Neural crest cell (in vitro differentiated cells): ENCODE measurements around the gene OR4F15. TPM values are rescaled to one million over a fixed set of nuclear protein-coding genes. Genes with fewer than 3 reads are reported as not detected.

ENCODE experiments used
- DNase-seq: peaks from one replicate; pipeline ENCODE4 v3.0.0; 2021; ENCODE audit warnings: low read depth, mixed read lengths, low spot score
- H3K27ac Mint-ChIP-seq: one replicate; pipeline ENCODE4 v1.8.0; 2021; ENCODE audit warnings: mild to moderate bottlenecking, mixed read lengths; ENCODE audit not compliant: unreplicated experiment
- H3K27me3 Mint-ChIP-seq: 2 replicates; pipeline ENCODE4 v1.8.0; 2021; ENCODE audit warnings: low read depth, mild to moderate bottlenecking, mixed read lengths
- H3K36me3 Mint-ChIP-seq: 2 replicates; pipeline ENCODE4 v1.8.0; 2021; ENCODE audit warnings: low read depth, mild to moderate bottlenecking, mixed read lengths
- H3K4me1 Mint-ChIP-seq: 2 replicates; pipeline ENCODE4 v1.8.0; 2021; ENCODE audit warnings: mixed read lengths
- H3K4me3 Mint-ChIP-seq: one replicate; pipeline ENCODE4 v1.8.0; 2021; ENCODE audit warnings: mild to moderate bottlenecking, mixed read lengths
- H3K9me3 Mint-ChIP-seq: 2 replicates; pipeline ENCODE4 v1.8.0; 2021; ENCODE audit warnings: mixed read lengths
- CTCF ChIP-seq: fragments of 200-600 bp; sonication (generic); conservative IDR thresholded peaks from 2 replicates; pipeline ENCODE4 v1.5.0; 2021; ENCODE audit warnings: antibody characterized with exemption, mild to moderate bottlenecking
- total RNA-seq: library from RNA; stranded (reverse); gene quantifications from 2 replicates; pipeline ENCODE4 v1.2.1, GENCODE V29; 2021

The OR4F15 gene
- total RNA-seq, 1 donor from 2014 or later: not detected

GRCh38 chr15:101804375-101804774 is 7.6 kb upstream of the OR4F15 start:
- H3K27me3 Mint-ChIP-seq: peaks cover 49% of the 10 kb centered on the region
- no peaks in the 10 kb centered on the region for H3K36me3 Mint-ChIP-seq
- no peak overlapping the region for H3K4me3 Mint-ChIP-seq
- peaks cover 3% of the 10 kb centered on the region for H3K9me3 Mint-ChIP-seq
- no peak for DNase-seq
- H3K27ac Mint-ChIP-seq: no peak overlapping the region
- TF ChIP-seq CTCF: no peak
- H3K4me1 Mint-ChIP-seq: peaks cover 3% of the 10 kb centered on the region

- H3K4me1 Mint-ChIP-seq: peaks cover 3% of the 10 kb centered on the region
- no peak for DNase-seq
- H3K36me3 Mint-ChIP-seq: no peaks in the 10 kb centered on the region
- no peak overlapping the region for H3K27ac Mint-ChIP-seq
- no peak for TF ChIP-seq CTCF
- H3K27me3 Mint-ChIP-seq: peaks cover 51% of the 10 kb centered on the region
- peaks cover 3% of the 10 kb centered on the region for H3K9me3 Mint-ChIP-seq
- no peak overlapping the region for H3K4me3 Mint-ChIP-seq
Measured at GRCh38 chr15:101804941-101805340, 7.1 kb upstream of the OR4F15 start.

- no peaks in the 10 kb centered on the region for H3K36me3 Mint-ChIP-seq
- H3K4me1 Mint-ChIP-seq: peaks cover 3% of the 10 kb centered on the region
- no peak overlapping the region for H3K27ac Mint-ChIP-seq
- no peak overlapping the region for H3K4me3 Mint-ChIP-seq
- DNase-seq: no peak
- TF ChIP-seq CTCF: no peak
- peaks cover 51% of the 10 kb centered on the region for H3K27me3 Mint-ChIP-seq
- peaks cover 3% of the 10 kb centered on the region for H3K9me3 Mint-ChIP-seq
Measured at GRCh38 chr15:101805605-101806345, 6.2 kb upstream of the OR4F15 start.

GRCh38 chr15:101807345-101807945 is 4.6 kb upstream of the OR4F15 start:
- DNase-seq: no peak
- Mint-ChIP-seq H3K36me3 (no peaks in the 10 kb centered on the region), H3K4me3 (no peak overlapping the region), H3K4me1 (peaks cover 3% of the 10 kb centered on the region), H3K27ac (no peak overlapping the region), H3K9me3 (peaks cover 3% of the 10 kb centered on the region), H3K27me3 (peaks cover 58% of the 10 kb centered on the region)
- no peak for TF ChIP-seq CTCF

- Mint-ChIP-seq H3K4me3 (no peak overlapping the region), H3K36me3 (no peaks in the 10 kb centered on the region), H3K27me3 (peaks cover 64% of the 10 kb centered on the region), H3K9me3 (peaks cover 3% of the 10 kb centered on the region), H3K27ac (no peak overlapping the region), H3K4me1 (peaks cover 3% of the 10 kb centered on the region)
- no peak for TF ChIP-seq CTCF
- DNase-seq: no peak
Measured at GRCh38 chr15:101808201-101808600, 3.8 kb upstream of the OR4F15 start.
